GM19240 (cell line): ENCODE data around the gene SLC9A9.

Experiments used
- DNase-seq: peaks from one replicate; pipeline ENCODE4 v3.0.0; 2011; ENCODE audit warnings: low spot score; ENCODE audit not compliant: insufficient read length

SLC9A9 gene

DNA sequence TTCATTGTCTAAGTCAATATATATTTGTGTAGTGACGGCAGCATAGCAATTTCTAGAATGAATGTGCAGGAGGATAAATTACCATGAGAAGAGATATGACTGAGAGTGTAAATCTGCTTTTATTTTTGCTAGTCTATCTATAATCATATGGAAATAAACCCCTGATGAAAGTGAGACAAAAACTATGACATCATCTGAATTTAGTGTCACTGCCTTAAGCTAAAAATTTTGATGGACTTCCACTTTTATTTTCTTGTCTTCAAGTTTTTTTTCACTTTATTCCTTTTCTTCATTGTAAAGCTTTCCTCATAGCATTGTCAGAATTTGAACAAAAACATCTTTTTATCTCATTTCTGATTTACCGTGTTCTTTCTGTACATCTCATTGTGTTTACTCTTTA lies 486.7 kb downstream of the SLC9A9 start:
- DNase-seq, result no peak

GRCh38 chr3:143360244-143360643 lies 488.0 kb downstream of the SLC9A9 start:
- no peak for DNase-seq

DNA sequence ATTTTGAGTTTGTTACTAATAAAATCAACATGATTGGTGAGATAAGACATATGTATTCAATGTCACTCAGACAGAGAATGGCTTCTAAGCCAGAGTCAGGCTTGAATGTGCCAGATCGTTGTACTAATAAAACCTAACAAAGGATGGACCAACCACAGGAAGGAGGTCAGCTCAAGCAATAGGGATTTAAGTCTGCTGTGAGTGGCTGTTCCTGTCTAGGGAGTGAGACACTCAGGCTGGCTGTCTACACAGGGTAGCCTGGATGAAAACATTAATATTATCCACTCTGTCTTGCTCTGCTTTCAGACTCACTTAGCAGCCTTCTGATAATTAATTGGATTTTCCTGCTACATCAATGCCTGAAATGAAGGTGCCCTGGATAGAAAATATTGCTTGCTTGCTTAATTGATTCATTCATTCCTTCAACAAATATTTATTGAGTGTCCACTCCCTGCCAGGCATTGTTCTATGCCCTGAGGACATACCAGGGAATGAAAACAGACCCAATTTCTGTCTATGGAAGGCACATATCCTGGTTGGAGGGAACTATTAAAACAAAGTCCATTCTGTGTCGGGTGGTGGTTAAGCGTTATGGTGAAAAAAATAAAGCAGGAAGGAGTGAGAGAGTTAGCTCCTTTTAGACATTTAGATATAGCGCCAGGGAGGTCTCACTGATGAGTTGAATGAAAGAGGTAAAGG lies 489.3 kb downstream of the SLC9A9 start:
- no peak for DNase-seq

GRCh38 chr3:143358155-143358792 lies 490.0 kb downstream of the SLC9A9 start:
- no peak for DNase-seq

DNA sequence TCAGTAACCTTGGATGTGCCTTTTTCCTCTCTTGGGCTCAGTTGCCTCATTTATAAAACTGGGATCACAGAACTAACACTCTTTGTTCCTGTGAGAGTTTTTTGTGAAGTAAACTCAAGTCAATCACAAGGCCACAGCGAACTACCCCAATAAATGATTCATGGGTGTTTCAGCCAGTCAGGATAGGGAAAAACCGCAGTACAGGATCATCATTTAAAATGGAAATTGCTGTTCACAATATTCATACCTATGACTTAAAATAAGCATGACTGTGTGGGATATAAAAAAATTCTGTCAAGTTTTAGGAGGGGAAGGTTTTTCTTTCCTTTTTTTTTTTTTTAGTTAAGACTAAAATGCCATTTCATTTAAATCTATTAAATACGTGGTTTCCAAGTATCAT lies 490.6 kb downstream of the SLC9A9 start:
- no peak for DNase-seq

DNA sequence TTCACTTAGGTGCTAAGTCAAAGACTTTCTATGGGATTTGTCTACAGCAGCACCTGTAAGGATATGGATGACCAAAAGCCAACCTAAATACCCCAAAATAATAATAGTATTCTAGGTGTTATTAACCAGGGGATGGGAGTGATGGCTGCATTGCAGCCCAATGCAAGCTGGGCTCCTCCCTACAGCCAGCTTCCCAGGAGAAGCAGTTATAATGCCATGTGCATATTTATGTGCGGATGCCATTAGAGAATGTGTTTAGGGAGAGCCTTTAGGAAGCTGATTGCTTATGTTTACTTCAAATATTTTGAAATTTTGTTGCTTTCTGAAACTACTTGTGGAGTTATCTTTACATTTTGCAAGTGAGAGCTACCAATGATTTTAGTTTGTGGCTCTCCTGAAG lies 491.4 kb downstream of the SLC9A9 start:
- DNase-seq, result no peak

- DNase-seq, result no peak
These were observed 493.9 kb downstream of the SLC9A9 start for GRCh38 chr3:143354342-143354741.

DNA sequence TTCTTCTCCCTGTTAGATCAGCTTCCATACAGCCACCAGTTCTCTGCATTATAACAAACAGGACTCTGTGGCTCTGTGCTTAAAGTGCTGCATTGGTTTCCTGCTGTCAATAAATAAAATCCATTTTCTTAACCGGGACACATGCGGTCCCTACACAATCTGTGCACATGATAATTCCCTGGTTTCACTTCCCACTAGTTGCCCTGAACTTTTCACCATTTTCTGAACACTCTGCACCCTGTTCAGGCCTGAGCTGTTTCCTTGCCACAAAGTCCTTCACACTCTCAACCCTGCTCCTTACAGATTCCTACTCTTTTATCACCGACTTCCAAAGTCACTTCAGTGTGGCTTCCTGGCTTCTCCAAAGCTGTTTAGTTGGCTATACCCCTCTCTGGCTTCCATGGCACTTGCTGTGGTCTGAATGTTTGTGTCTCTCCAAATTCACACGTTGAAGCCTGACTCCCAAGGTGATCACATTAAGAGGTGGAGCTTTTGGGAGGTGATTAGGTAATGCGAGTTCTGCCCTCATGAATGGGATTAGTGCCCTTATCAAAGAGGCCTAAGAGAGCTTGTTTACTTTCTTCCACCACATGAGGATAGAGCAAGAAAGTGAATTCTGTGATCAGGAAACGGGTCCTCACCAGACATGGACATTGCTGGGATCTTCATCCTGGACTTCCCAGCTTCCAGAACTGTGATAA lies 495.3 kb downstream of the SLC9A9 start:
- DNase-seq, result no peak

DNA sequence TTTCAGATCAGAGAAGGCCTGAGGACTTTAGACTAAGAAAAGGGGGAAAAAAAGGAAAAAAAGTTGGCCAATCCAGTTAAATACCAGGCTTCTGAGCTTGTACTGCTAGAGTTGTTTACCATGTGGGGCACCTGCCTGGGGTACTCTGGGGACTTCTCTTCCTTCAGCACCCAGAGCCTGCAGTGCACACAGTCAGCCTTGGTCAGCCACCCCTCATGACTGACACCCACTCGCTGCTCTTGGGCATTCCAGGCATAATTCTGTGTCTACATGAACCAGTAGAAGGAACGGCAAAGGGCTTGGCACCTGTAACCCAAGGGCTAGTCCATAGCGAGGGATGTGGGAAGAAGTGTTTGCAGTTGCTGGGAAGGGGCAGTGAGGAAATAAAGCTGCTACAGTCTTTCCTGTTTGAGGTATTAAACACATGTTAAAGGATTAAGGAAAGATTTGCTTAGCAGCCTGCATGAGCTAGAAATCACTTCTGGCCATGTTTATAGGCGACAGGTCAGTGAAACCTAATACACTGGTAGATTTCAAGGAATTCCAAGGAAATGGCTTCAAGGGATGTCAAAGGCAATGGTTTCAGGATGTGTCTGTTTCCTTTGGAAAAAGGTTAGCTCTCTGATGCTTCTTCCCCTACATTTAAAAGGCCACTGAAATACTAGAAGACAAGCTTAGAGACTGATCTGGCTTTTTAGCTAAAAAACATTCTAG lies 496.2 kb downstream of the SLC9A9 start:
- no peak for DNase-seq

- DNase-seq, result no peak
These were observed 496.9 kb downstream of the SLC9A9 start for GRCh38 chr3:143351354-143351753.

GRCh38 chr3:143349455-143349854 lies 498.8 kb downstream of the SLC9A9 start:
- no peak for DNase-seq

DNA sequence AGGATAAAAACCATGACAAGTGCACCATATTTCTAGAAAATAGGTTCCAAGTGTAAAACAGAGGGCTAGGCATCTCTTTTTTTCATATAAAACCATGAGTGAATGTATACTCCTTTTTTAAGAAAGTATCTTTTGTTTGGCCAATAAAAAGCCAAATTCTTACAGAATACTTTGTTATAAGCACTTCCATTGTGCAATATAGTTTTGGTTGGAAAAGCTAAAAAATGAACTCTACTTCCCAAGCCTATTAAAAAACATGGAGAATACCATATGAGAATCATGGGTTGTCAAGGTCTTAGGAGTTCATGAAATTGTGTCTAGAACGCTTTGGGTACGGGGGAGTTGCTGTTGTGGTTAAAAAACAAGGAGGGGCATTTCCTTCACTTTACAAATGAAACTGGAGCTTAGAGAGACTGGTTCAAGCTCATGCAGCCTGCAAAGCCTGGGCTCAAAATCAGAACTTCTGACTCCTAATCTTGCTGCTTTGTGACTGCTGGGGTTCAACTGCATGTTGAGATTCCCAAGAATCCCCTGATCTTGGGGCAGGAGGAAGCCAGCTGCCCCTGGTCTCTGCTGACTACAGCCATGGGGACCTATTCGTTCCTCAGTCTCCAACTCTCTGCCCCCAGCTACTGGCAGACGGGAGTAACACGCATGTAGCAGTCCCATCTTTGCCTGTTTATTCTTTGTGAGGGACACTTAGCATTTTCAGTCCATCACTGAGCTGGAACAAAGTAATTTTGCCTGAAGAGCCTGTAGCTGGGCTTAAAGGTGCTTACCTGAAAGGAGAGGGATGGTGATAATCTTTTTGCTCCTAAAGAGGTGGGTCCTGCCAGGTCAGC lies 499.6 kb downstream of the SLC9A9 start:
- no peak for DNase-seq

GRCh38 chr3:143344516-143345165 lies 503.6 kb downstream of the SLC9A9 start:
- no peak for DNase-seq

DNA sequence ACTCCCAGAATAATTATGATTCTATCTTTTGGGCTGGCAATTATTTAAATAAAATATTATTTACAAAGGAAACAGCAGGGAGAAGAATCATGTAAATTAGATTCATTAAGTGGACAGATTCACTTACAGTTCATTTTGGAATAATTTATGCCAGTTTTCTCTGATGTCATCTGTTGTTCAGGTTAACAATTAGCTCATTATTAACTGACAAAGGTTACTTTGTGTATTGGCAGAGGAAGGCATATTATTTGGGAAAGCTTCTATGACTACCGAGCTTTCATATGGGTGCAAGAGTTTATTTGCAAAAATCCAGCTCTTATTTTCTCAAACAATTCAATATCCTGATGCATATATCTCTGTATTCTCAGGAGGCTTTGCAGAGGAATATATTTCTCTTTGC lies 504.3 kb downstream of the SLC9A9 start:
- DNase-seq, result no peak

GRCh38 chr3:143343031-143343430 lies 505.2 kb downstream of the SLC9A9 start:
- no peak for DNase-seq

- DNase-seq, result no peak
These were observed 508.8 kb downstream of the SLC9A9 start for GRCh38 chr3:143339451-143339850.

DNA sequence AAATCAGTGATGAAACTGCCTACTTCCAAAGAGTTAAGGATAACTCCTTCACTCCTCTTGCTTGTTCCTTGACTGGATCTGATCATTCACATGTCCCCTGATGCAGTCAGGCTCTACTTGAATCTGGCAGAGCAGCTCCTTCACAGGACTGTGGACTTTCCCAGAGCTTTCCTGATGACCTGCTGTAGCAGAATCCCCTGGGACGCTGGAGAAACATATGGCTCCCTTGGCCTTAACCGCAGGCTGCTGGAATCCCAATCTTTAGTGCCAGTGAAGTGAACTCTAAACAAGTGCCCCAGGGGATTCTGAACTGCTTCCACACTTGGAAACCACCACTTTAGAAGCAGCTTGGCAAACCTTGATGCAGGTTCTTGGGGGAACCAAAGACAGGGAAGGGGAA lies 510.9 kb downstream of the SLC9A9 start:
- no peak for DNase-seq

- DNase-seq, result no peak
These were observed 514.0 kb downstream of the SLC9A9 start for GRCh38 chr3:143334231-143334630.

DNA sequence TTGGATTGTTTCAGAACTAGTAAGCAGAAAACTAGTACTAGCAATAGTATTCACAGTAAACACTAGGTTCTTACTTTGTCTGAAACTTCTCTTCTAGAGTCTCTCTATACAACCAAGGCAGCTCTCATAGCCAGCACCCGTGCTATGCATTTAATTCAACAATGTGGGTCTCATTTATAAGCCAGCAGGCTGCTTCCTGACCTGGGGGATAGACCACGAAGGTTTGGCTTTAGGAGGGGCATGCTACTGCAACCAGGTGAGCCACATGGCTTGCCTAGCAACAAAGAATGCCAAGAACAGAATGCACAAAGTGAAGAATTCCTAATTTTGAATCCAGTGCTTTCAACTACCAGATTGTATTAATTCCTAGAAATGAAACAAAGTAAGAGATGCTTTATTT lies 514.9 kb downstream of the SLC9A9 start:
- no peak for DNase-seq

DNA sequence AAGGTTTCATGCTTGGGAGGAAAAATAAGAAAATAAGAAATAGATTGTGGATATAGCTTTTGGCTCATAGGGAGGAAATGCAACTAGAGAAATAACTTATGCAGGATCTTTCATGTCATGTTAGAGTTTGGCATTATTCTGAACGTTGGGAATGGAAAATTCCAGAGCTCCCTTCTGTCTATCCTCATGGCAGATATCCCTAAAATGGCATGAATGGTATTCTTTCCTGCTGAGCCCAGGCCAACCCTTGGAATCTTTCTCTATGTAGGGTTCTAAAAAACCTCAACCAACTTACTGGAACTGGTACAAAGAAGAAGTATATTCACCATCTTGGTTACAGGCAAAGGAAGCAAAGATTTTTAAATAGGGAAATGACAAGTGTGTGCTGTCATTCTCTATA lies 516.2 kb downstream of the SLC9A9 start:
- DNase-seq, result no peak

- DNase-seq, result no peak
These were observed 516.9 kb downstream of the SLC9A9 start for GRCh38 chr3:143331350-143331749.
